IMR-90 (cell line): ENCODE results near the gene PCOLCE2. TPM values are rescaled to one million over a fixed set of nuclear protein-coding genes. Genes with fewer than 3 reads are reported as not detected.

ENCODE experiments used
- ATAC-seq: fragments of 200-7000 bp; cut with Tn5 transposase; 2 replicates; pipeline ENCODE4 v1.9.1; 2020; ENCODE audit warnings: low read depth, mild to moderate bottlenecking, moderate library complexity
- BruUV-seq: library from RNA; stranded (reverse); fragments of 400-500 nt; replicated peaks from 2 replicates; lab custom pipeline; 2021; lab: Mats Ljungman, UMichigan
- CTCF ChIA-PET: fragments of 300-600 bp; formaldehyde crosslinking; extraction: SDS; loops from one replicate; lab custom pipeline; 2021; ENCODE audit warnings: antibody characterized with exemption; lab: Yijun Ruan, JAX
- POLR2A ChIA-PET: fragments of 300-600 bp; sonication (Branson Sonifier 250); formaldehyde crosslinking; loops from one replicate; lab custom pipeline; 2022; ENCODE audit warnings: antibody characterized with exemption; ENCODE audit not compliant: unreplicated experiment; lab: Charles Lee
- DNase-seq: peaks from one replicate; pipeline ENCODE4 v3.0.0; 2013
- H2AFZ ChIP-seq: replicated peaks from 2 replicates; pipeline ENCODE3; 2013; ENCODE audit warnings: low read length, mild to moderate bottlenecking; ENCODE audit not compliant: poor library complexity
- H2AK5ac ChIP-seq: 2 replicates; pipeline ENCODE4 v1.6.1; 2013; ENCODE audit warnings: low read depth, low read length, inconsistent platforms
- H2AK9ac ChIP-seq: replicated peaks from 2 replicates; pipeline ENCODE3; 2013; ENCODE audit warnings: mild to moderate bottlenecking, low read depth, low read length, moderate library complexity; ENCODE audit not compliant: poor library complexity
- H2BK120ac ChIP-seq: 2 replicates; pipeline ENCODE4 v1.6.1; 2013; ENCODE audit warnings: low read depth, low read length, inconsistent platforms
- H2BK15ac ChIP-seq: 3 replicates; pipeline ENCODE4 v1.6.1; 2013; ENCODE audit warnings: low read depth, low read length, inconsistent platforms
- H2BK20ac ChIP-seq: 2 replicates; pipeline ENCODE4 v1.6.1; 2013; ENCODE audit warnings: low read depth, mild to moderate bottlenecking, inconsistent platforms, low read length, moderate library complexity
- H2BK5ac ChIP-seq: 2 replicates; pipeline ENCODE4 v1.6.1; 2013; ENCODE audit warnings: mild to moderate bottlenecking, low read depth, low read length, inconsistent platforms; ENCODE audit not compliant: poor library complexity, severe bottlenecking
- H3K14ac ChIP-seq: replicated peaks from 2 replicates; pipeline ENCODE4 v1.6.1; 2013; ENCODE audit warnings: low read depth, low read length, inconsistent platforms
- H3K18ac ChIP-seq: 2 replicates; pipeline ENCODE4 v1.6.1; 2013; ENCODE audit warnings: low read depth, low read length, control low read depth
- H3K23ac ChIP-seq: 2 replicates; pipeline ENCODE4 v1.6.1; 2013; ENCODE audit warnings: low read depth, low read length, inconsistent platforms
- H3K27ac ChIP-seq: 2 replicates; pipeline ENCODE4 v1.5.1; 2013; ENCODE audit warnings: mild to moderate bottlenecking, control low read depth, low read length; ENCODE audit not compliant: insufficient read depth
- H3K27me3 ChIP-seq: 2 replicates; pipeline ENCODE4 v1.6.1; 2013; ENCODE audit warnings: low read length; ENCODE audit not compliant: control insufficient read depth, insufficient read depth
- H3K36me3 ChIP-seq: 2 replicates; pipeline ENCODE4 v1.6.1; 2013; ENCODE audit warnings: low read length, mixed read lengths; ENCODE audit not compliant: control insufficient read depth, insufficient read depth
- H3K4ac ChIP-seq: 2 replicates; pipeline ENCODE4 v1.6.1; 2013; ENCODE audit warnings: low read depth, low read length, inconsistent platforms
- H3K4me1 ChIP-seq: 2 replicates; pipeline ENCODE4 v1.6.1; 2013; ENCODE audit warnings: low read length, mixed read lengths; ENCODE audit not compliant: control insufficient read depth, insufficient read depth
- H3K4me2 ChIP-seq: 2 replicates; pipeline ENCODE4 v1.6.1; 2013; ENCODE audit warnings: low read depth, mild to moderate bottlenecking, control low read depth, low read length, moderate library complexity
- H3K4me3 ChIP-seq: 2 replicates; pipeline ENCODE4 v1.5.1; 2013; ENCODE audit warnings: low read depth, mild to moderate bottlenecking, control low read depth, low read length, moderate library complexity; ENCODE audit not compliant: insufficient read depth
- H3K56ac ChIP-seq: 2 replicates; pipeline ENCODE4 v1.6.1; 2013; ENCODE audit warnings: low read length, inconsistent platforms; ENCODE audit not compliant: insufficient read depth; ENCODE audit errors: extremely low read depth
- H3K79me1 ChIP-seq, 2 experiments: 2 replicates each; pipeline ENCODE4 v1.6.1; 2013; ENCODE audit warnings: low read length in 2 of 2, inconsistent platforms in 1 of 2, low read depth in 1 of 2
- H3K9ac ChIP-seq: 2 replicates; pipeline ENCODE4 v1.6.1; 2013; ENCODE audit warnings: low read depth, low read length, control low read depth
- H3K9me1 ChIP-seq: 2 replicates; pipeline ENCODE4 v1.6.1; 2013; ENCODE audit warnings: low read length, inconsistent platforms; ENCODE audit not compliant: insufficient read depth
- H3K9me3 ChIP-seq: 2 replicates; pipeline ENCODE4 v1.6.1; 2013; ENCODE audit warnings: low read length; ENCODE audit not compliant: control insufficient read depth, insufficient read depth
- H4K20me1 ChIP-seq: 2 replicates; pipeline ENCODE4 v1.6.1; 2013; ENCODE audit warnings: low read length, inconsistent platforms; ENCODE audit not compliant: insufficient read depth
- H4K5ac ChIP-seq: 2 replicates; pipeline ENCODE4 v1.6.1; 2013; ENCODE audit warnings: mild to moderate bottlenecking, low read depth, low read length, control low read depth
- H4K8ac ChIP-seq, 2 experiments: 2 replicates each; pipeline ENCODE4 v1.6.1; 2013; ENCODE audit warnings: low read depth in 2 of 2, low read length in 2 of 2, control low read depth in 1 of 2, inconsistent platforms in 1 of 2
- H4K91ac ChIP-seq: 2 replicates; pipeline ENCODE4 v1.6.1; 2013; ENCODE audit warnings: low read depth, low read length, inconsistent platforms; ENCODE audit not compliant: insufficient read depth
- CEBPB ChIP-seq: IDR thresholded peaks from 2 replicates; pipeline ENCODE4 v1.6.1; 2012; ENCODE audit warnings: low read depth, low read length, improper control_type of control experiment
- CHD1 ChIP-seq: IDR thresholded peaks from 2 replicates; pipeline ENCODE4 v1.6.1; 2012; ENCODE audit warnings: low read depth, low read length, improper control_type of control experiment
- FOS ChIP-seq: fragments of 150-350 bp; IDR thresholded peaks from 2 replicates; pipeline ENCODE4 v1.6.1; 2016; ENCODE audit warnings: low read depth, low read length
- MAFK ChIP-seq: IDR thresholded peaks from 2 replicates; pipeline ENCODE4 v1.6.1; 2012; ENCODE audit warnings: low read depth, low read length, improper control_type of control experiment
- MAZ ChIP-seq: IDR thresholded peaks from 2 replicates; pipeline ENCODE4 v1.6.1; 2012; ENCODE audit warnings: low read depth, mild to moderate bottlenecking, low read length, improper control_type of control experiment, moderate library complexity, borderline replicate concordance
- MXI1 ChIP-seq: IDR thresholded peaks from 2 replicates; pipeline ENCODE4 v1.6.1; 2012; ENCODE audit warnings: low read depth, mild to moderate bottlenecking, low read length, moderate library complexity, borderline replicate concordance
- NFE2L2 ChIP-seq: fragments of 150-350 bp; IDR thresholded peaks from 2 replicates; pipeline ENCODE4 v1.6.1; 2016; ENCODE audit warnings: low read depth, mild to moderate bottlenecking, low read length
- POLR2A ChIP-seq: IDR thresholded peaks from 2 replicates; pipeline ENCODE4 v1.6.1; 2012; ENCODE audit warnings: mild to moderate bottlenecking, low read depth, low read length
- RAD21 ChIP-seq: IDR thresholded peaks from 2 replicates; pipeline ENCODE4 v1.6.1; 2012; ENCODE audit warnings: low read length, improper control_type of control experiment
- RCOR1 ChIP-seq: IDR thresholded peaks from 2 replicates; pipeline ENCODE4 v1.6.1; 2012; ENCODE audit warnings: mild to moderate bottlenecking, low read length, improper control_type of control experiment; ENCODE audit not compliant: insufficient replicate concordance
- RFX5 ChIP-seq: IDR thresholded peaks from 2 replicates; pipeline ENCODE4 v1.8.0; 2012; ENCODE audit warnings: low read depth, mild to moderate bottlenecking, low read length, moderate library complexity
- SMC3 ChIP-seq: fragments of 150-350 bp; IDR thresholded peaks from 2 replicates; pipeline ENCODE4 v1.6.1; 2016; ENCODE audit warnings: low read depth, mild to moderate bottlenecking, antibody characterized with exemption, low read length, moderate library complexity
- USF2 ChIP-seq: fragments of 150-350 bp; IDR thresholded peaks from 2 replicates; pipeline ENCODE4 v1.6.1; 2017; ENCODE audit warnings: mild to moderate bottlenecking, antibody characterized with exemption, low read length, low read depth
- WGBS, 2 experiments: methylation state at CpG; one replicate each; pipeline versions ENCODE4 v1.1.5 to v1.1.7; 2013; ENCODE audit warnings: missing lambda C conversion rate in 2 of 2; ENCODE audit not compliant: insufficient read length in 1 of 2; ENCODE audit errors: extremely low coverage in 2 of 2; 5-methylcytosine and 5-hydroxymethylcytosine counted together
- dilution Hi-C: fragments of 300-500 bp; cut with HindIII; formaldehyde crosslinking; loops from one replicate; pipeline ENCODE4 v1.14.3; 2018; ENCODE audit warnings: low sequenced_read_pairs; ENCODE audit not compliant: unreplicated experiment
- in situ Hi-C: fragments of 300-500 bp; cut with MboI; formaldehyde crosslinking; loops from 3 replicates; pipeline ENCODE4 v1.14.3; 2019; ENCODE audit warnings: low sequenced_read_pairs, inconsistent platforms, mixed read lengths
- intact Hi-C: fragments of 100-400 bp; cut with micrococcal nuclease; formaldehyde crosslinking; loops from 2 replicates; pipeline ENCODE4 v1.10.0; 2022
- polyA plus RNA-seq, 3 experiments: library from polyadenylated mRNA; depleted of rRNA; stranded (reverse); fragments of >200 nt; gene quantifications; 2 replicates each; pipeline ENCODE4 v1.2.3, GENCODE V29; 2012; ENCODE audit warnings: low replicate concordance in 1 of 3
- total RNA-seq: library from RNA; depleted of rRNA; stranded (reverse); fragments of >200 nt; gene quantifications from 2 replicates; pipeline ENCODE4 v1.2.3, GENCODE V29; 2012
- TF ChIP-seq, protein P1 (sequence below): conservative IDR thresholded peaks from 2 replicates; pipeline ENCODE4 v1.5.1; 2012; ENCODE audit warnings: mild to moderate bottlenecking, low read depth, low read length, improper control_type of control experiment
- TF ChIP-seq, protein P2 (sequence below): fragments of 150-350 bp; IDR thresholded peaks from 2 replicates; pipeline ENCODE4 v1.6.1; 2016; ENCODE audit warnings: low read depth, mild to moderate bottlenecking, low read length, moderate library complexity, borderline replicate concordance

The PCOLCE2 gene
- total and polyA plus RNA-seq, 2 of the 4 experiments (the other 2 are of a cell fraction), result 0.50 to 0.54 TPM

DNA sequence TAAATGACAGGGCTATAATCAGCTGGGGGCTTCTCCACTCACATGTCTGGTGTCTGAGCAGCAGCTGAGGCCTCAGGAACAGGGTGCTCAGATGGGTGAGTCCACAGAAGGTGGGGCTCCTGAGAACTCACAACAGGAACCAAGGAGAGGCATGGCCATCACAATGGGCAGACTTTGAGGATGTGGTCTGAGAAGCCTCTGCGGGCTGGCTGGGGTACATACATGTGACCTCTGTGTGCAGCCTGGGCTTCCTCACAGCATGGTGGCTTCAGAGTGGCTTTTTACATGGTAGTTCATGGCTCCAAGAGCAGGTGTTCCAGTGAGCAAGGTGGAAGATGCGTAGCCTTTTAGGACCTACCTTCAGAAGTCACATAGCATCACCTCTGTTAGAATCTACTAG lies 106.3 kb downstream of the PCOLCE2 start:
- Histone ChIP-seq H2AK5ac (no peak overlapping the region), H4K20me1 (no peaks in the 10 kb centered on the region), H2AK9ac (peak overlapping the region; percentile 57), H3K9me3 (no peaks in the 10 kb centered on the region), H3K4me2 (no peak overlapping the region), H2BK5ac (no peak overlapping the region), H4K8ac (no peak overlapping the region), H3K27me3 (no peaks in the 10 kb centered on the region), H4K5ac (no peak overlapping the region), H3K79me1 (no peaks in the 10 kb centered on the region), H3K14ac (no peak overlapping the region), H3K23ac (no peak overlapping the region), H2BK120ac (no peak overlapping the region), H3K18ac (no peak overlapping the region), H4K91ac (no peak overlapping the region), H3K9ac (no peak overlapping the region), H3K56ac (no peak overlapping the region), H3K9me1 (no peaks in the 10 kb centered on the region), H2BK15ac (no peak overlapping the region), H3K4me1 (no peaks in the 10 kb centered on the region), H3K4ac (no peak overlapping the region), H3K36me3 (no peaks in the 10 kb centered on the region), H3K4me3 (no peak overlapping the region), H2BK20ac (no peak overlapping the region), H2AFZ (peak overlapping the region; percentile 49), H3K27ac (no peak overlapping the region)
- TF ChIP-seq RAD21, result no peak
- TF ChIP-seq CEBPB, result no peak
- no peak for TF ChIP-seq NFE2L2
- TF ChIP-seq, protein P1, sequence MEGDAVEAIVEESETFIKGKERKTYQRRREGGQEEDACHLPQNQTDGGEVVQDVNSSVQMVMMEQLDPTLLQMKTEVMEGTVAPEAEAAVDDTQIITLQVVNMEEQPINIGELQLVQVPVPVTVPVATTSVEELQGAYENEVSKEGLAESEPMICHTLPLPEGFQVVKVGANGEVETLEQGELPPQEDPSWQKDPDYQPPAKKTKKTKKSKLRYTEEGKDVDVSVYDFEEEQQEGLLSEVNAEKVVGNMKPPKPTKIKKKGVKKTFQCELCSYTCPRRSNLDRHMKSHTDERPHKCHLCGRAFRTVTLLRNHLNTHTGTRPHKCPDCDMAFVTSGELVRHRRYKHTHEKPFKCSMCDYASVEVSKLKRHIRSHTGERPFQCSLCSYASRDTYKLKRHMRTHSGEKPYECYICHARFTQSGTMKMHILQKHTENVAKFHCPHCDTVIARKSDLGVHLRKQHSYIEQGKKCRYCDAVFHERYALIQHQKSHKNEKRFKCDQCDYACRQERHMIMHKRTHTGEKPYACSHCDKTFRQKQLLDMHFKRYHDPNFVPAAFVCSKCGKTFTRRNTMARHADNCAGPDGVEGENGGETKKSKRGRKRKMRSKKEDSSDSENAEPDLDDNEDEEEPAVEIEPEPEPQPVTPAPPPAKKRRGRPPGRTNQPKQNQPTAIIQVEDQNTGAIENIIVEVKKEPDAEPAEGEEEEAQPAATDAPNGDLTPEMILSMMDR, result no peak
- TF ChIP-seq, protein P2, sequence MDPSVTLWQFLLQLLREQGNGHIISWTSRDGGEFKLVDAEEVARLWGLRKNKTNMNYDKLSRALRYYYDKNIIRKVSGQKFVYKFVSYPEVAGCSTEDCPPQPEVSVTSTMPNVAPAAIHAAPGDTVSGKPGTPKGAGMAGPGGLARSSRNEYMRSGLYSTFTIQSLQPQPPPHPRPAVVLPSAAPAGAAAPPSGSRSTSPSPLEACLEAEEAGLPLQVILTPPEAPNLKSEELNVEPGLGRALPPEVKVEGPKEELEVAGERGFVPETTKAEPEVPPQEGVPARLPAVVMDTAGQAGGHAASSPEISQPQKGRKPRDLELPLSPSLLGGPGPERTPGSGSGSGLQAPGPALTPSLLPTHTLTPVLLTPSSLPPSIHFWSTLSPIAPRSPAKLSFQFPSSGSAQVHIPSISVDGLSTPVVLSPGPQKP, result no peak
- no peak for TF ChIP-seq MAZ
- TF ChIP-seq USF2, result no peak
- TF ChIP-seq RCOR1, result no peak
- TF ChIP-seq RFX5, result no peak
- no peak for TF ChIP-seq POLR2A
- TF ChIP-seq CHD1, result no peak
- no peak for TF ChIP-seq MXI1
- TF ChIP-seq SMC3, result no peak
- no peak for TF ChIP-seq FOS
- TF ChIP-seq MAFK, result no peak
- intact Hi-C loops (no loop called here), dilution Hi-C loops (no loop called here), in situ Hi-C loops (no loop called here)
- DNase-seq (no peak), ATAC-seq (no peak)
- 100% methylated on average over 1 of the region's 2 CpGs; no CpG with 5 or more reads in 1 of the 2 experiments for WGBS, 2 experiments
- ChIA-PET POLR2A (no interaction called here), CTCF (no interaction called here)
- no TSS peak for BruUV-seq
